Brain microvascular endothelial cell (primary cell): ENCODE data around the gene MACROD1.

Experiments used
- DNase-seq: peaks from one replicate; pipeline ENCODE4 v3.0.0-alpha.2; 2020
- H3K27ac ChIP-seq: fragments of 250-450 bp; sonication (Bioruptor Pico); 2 replicates; pipeline ENCODE4 v1.5.1; 2020; ENCODE audit warnings: mild to moderate bottlenecking, moderate library complexity
- H3K27me3 ChIP-seq: fragments of 250-450 bp; sonication (Bioruptor Pico); replicated peaks from 2 replicates; pipeline ENCODE4 v1.5.1; 2020; ENCODE audit warnings: mild to moderate bottlenecking
- H3K36me3 ChIP-seq: fragments of 250-450 bp; sonication (Bioruptor Pico); replicated peaks from 2 replicates; pipeline ENCODE4 v1.5.1; 2020; ENCODE audit warnings: mild to moderate bottlenecking
- H3K4me3 ChIP-seq: 2 replicates; pipeline ENCODE4 v1.5.1; 2011; ENCODE audit warnings: low read depth, mild to moderate bottlenecking, control low read depth, low read length, moderate library complexity
- CTCF ChIP-seq: IDR thresholded peaks from 2 replicates; pipeline ENCODE4 v1.5.1; 2011; ENCODE audit warnings: low read depth, mild to moderate bottlenecking, moderate library complexity, low read length, control low read depth, inconsistent platforms; ENCODE audit errors: missing control alignments
- in situ Hi-C: cut with HindIII; loops from 2 replicates; pipeline ENCODE4 v1.10.0; 2017; ENCODE audit warnings: low sequenced_read_pairs, low pct_ligation_motif_present

Gene MACROD1

GRCh38 chr11:64099436-64099835 is 66.5 kb downstream of the MACROD1 start:
- Histone ChIP-seq H3K4me3 (no peak overlapping the region), H3K36me3 (no peaks in the 10 kb centered on the region), H3K27me3 (peaks cover 35% of the 10 kb centered on the region), H3K27ac (no peak overlapping the region)
- in situ Hi-C loops: no loop called here
- no peak for TF ChIP-seq CTCF
- no peak for DNase-seq

GRCh38 chr11:64098318-64098831 is 67.5 kb downstream of the MACROD1 start:
- in situ Hi-C loops: no loop called here
- Histone ChIP-seq H3K4me3 (no peak overlapping the region), H3K27me3 (peaks cover 33% of the 10 kb centered on the region), H3K27ac (no peak overlapping the region), H3K36me3 (no peaks in the 10 kb centered on the region)
- TF ChIP-seq CTCF: no peak
- DNase-seq: no peak

- H3K27me3 ChIP-seq: peaks cover 33% of the 10 kb centered on the region
- H3K27ac ChIP-seq: no peak overlapping the region
- TF ChIP-seq CTCF: no peak
- DNase-seq: no peak
- no peaks in the 10 kb centered on the region for H3K36me3 ChIP-seq
- H3K4me3 ChIP-seq: no peak overlapping the region
- in situ Hi-C loops: no loop called here
These were observed 68.2 kb downstream of the MACROD1 start for GRCh38 chr11:64097468-64098317.

GRCh38 chr11:64096835-64097234 is 69.1 kb downstream of the MACROD1 start:
- no peak for DNase-seq
- Histone ChIP-seq H3K4me3 (no peak overlapping the region), H3K36me3 (no peaks in the 10 kb centered on the region), H3K27ac (no peak overlapping the region), H3K27me3 (peaks cover 26% of the 10 kb centered on the region)
- in situ Hi-C loops: no loop called here
- TF ChIP-seq CTCF: no peak

GRCh38 chr11:64095949-64096348 is 70.0 kb downstream of the MACROD1 start:
- H3K36me3 ChIP-seq: no peaks in the 10 kb centered on the region
- H3K27me3 ChIP-seq: peaks cover 21% of the 10 kb centered on the region
- H3K27ac ChIP-seq: no peak overlapping the region
- no peak for DNase-seq
- in situ Hi-C loops: no loop called here
- H3K4me3 ChIP-seq: no peak overlapping the region
- TF ChIP-seq CTCF: no peak
